Caco-2 (cell line): ENCODE results near the gene SLCO4A1. TPM values are rescaled to one million over a fixed set of nuclear protein-coding genes. Genes with fewer than 3 reads are reported as not detected.

Experiments used
- BruUV-seq: library from RNA; stranded (reverse); fragments of 400-500 nt; replicated peaks from 2 replicates; lab custom pipeline; 2021; lab: Mats Ljungman, UMichigan
- CTCF ChIA-PET: fragments of 300-600 bp; sonication (Branson Sonifier 250); formaldehyde crosslinking; loops from one replicate; lab custom pipeline; 2022; ENCODE audit warnings: antibody characterized with exemption; lab: Charles Lee
- POLR2A ChIA-PET: fragments of 300-600 bp; sonication (Branson Sonifier 250); formaldehyde crosslinking; loops from one replicate; lab custom pipeline; 2022; ENCODE audit warnings: antibody characterized with exemption; lab: Charles Lee
- DNase-seq, 2 experiments: peaks; one replicate each; pipeline versions ENCODE4 v3.0.0 to v3.0.0-alpha.2; 2020 to 2022
- H3K27me3 ChIP-seq: replicated peaks from 2 replicates; pipeline ENCODE4 v1.6.0; 2011; ENCODE audit warnings: low read length; ENCODE audit not compliant: control insufficient read depth, insufficient read depth
- H3K36me3 ChIP-seq: 2 replicates; pipeline ENCODE4 v1.5.1; 2011; ENCODE audit warnings: low read length; ENCODE audit not compliant: control insufficient read depth, insufficient read depth
- H3K4me1 ChIP-seq: fragments of 250-450 bp; sonication (Bioruptor Pico); 2 replicates; pipeline ENCODE4 v1.5.1; 2020; ENCODE audit warnings: mild to moderate bottlenecking
- H3K4me3 ChIP-seq: 2 replicates; pipeline ENCODE4 v1.5.1; 2011; ENCODE audit warnings: low read depth, mild to moderate bottlenecking, control low read depth, low read length
- H3K9me3 ChIP-seq: fragments of 250-450 bp; sonication (Bioruptor Pico); 2 replicates; pipeline ENCODE4 v1.5.1; 2020; ENCODE audit warnings: mild to moderate bottlenecking, moderate library complexity
- H3K27ac Mint-ChIP-seq: one replicate; pipeline ENCODE4 v1.8.0; 2022; ENCODE audit warnings: mixed read lengths; ENCODE audit not compliant: unreplicated experiment
- H3K27me3 Mint-ChIP-seq: one replicate; pipeline ENCODE4 v1.8.0; 2022; ENCODE audit warnings: mixed read lengths; ENCODE audit not compliant: insufficient read depth, unreplicated experiment
- H3K36me3 Mint-ChIP-seq: one replicate; pipeline ENCODE4 v1.8.0; 2022; ENCODE audit warnings: mild to moderate bottlenecking, mixed read lengths; ENCODE audit not compliant: insufficient read depth, unreplicated experiment
- H3K4me1 Mint-ChIP-seq: one replicate; pipeline ENCODE4 v1.8.0; 2022; ENCODE audit warnings: low read depth, mixed read lengths; ENCODE audit not compliant: unreplicated experiment
- H3K4me3 Mint-ChIP-seq: one replicate; pipeline ENCODE4 v1.8.0; 2022; ENCODE audit warnings: mild to moderate bottlenecking, moderate library complexity, mixed read lengths; ENCODE audit not compliant: unreplicated experiment
- H3K9me3 Mint-ChIP-seq: one replicate; pipeline ENCODE4 v1.8.0; 2022; ENCODE audit warnings: mixed read lengths; ENCODE audit not compliant: unreplicated experiment
- intact Hi-C: fragments of 100-400 bp; cut with micrococcal nuclease; formaldehyde crosslinking; loops from one replicate; pipeline ENCODE4 v1.10.0; 2022; ENCODE audit not compliant: unreplicated experiment
- total RNA-seq: library from RNA; stranded (reverse); gene quantifications from 2 replicates; pipeline ENCODE4 v1.2.3, GENCODE V29; 2022
- TF ChIP-seq, protein P1 (sequence below), 2 experiments: fragments of 200-600 bp in 1 of 2; IDR thresholded peaks; 1 replicate in 1 of 2; 2 replicates in 1 of 2; pipeline versions ENCODE4 v1.5.1 to v1.8.0; 2011 to 2022; ENCODE audit warnings: antibody characterized with exemption in 1 of 2, control low read depth in 1 of 2, inconsistent platforms in 1 of 2, low read depth in 1 of 2, low read length in 1 of 2, mild to moderate bottlenecking in 1 of 2, moderate library complexity in 1 of 2; ENCODE audit not compliant: insufficient read depth in 1 of 2, severe bottlenecking in 1 of 2, unreplicated experiment in 1 of 2

SLCO4A1 gene
- total RNA-seq, 1 experiment from 2014 or later: 18.7 TPM

DNA sequence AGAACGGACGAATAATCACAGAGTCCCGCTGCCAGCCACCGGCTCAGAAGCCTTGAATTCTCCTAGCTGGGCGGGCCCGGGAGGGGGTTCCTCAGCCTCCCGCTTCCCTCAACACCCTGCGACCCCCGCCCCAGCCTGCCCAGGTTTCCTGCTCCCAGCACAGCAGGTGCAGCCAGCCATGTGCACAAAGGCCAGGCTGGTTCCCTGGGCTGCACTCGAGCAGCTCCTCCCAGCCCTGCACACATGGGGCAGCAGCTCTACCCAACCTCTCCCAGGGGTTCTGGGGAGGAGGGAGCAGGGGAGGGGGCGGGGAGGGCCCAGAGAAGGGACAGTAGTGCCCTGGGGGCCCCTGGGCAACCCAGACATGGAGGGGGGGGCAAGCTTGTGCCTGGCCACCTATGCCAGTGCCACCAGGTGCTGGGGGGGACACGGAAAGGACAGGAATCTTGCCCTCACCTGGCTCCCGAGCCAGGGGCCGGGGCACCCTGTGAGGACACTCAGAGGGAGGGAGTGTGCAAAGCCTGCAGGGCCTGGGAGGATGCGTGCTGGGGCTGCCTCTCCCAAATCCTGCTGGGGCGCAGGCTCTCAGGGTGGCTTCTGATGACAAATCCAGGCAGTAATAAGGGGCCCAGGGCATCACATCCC is 65.1 kb downstream of the SLCO4A1 start:
- ChIA-PET CTCF (interaction anchor here (0.6 to 2.3 kb wide), 10 partner anchors 9 to 112 kb away, joined by 3 to 9 read pairs (median 5); no protein-coding TSS in a partner anchor), POLR2A (interaction anchor here (0.5 kb wide), 1 partner anchor 12 kb away, joined by 5 read pairs; no protein-coding TSS in a partner anchor)
- no peaks in the 10 kb centered on the region for H3K9me3 ChIP-seq
- H3K4me1 ChIP-seq: 0 out of 2 replicates have a peak, but pooled peaks cover 7% of the 10 kb centered on the region
- Mint-ChIP-seq H3K9me3 (no peaks in the 10 kb centered on the region), H3K36me3 (no peaks in the 10 kb centered on the region), H3K4me1 (no peaks in the 10 kb centered on the region), H3K27me3 (peaks cover 41% of the 10 kb centered on the region), H3K4me3 (no peak overlapping the region), H3K27ac (no peak overlapping the region)
- no peaks in the 10 kb centered on the region for H3K36me3 ChIP-seq
- TF ChIP-seq, protein P1, sequence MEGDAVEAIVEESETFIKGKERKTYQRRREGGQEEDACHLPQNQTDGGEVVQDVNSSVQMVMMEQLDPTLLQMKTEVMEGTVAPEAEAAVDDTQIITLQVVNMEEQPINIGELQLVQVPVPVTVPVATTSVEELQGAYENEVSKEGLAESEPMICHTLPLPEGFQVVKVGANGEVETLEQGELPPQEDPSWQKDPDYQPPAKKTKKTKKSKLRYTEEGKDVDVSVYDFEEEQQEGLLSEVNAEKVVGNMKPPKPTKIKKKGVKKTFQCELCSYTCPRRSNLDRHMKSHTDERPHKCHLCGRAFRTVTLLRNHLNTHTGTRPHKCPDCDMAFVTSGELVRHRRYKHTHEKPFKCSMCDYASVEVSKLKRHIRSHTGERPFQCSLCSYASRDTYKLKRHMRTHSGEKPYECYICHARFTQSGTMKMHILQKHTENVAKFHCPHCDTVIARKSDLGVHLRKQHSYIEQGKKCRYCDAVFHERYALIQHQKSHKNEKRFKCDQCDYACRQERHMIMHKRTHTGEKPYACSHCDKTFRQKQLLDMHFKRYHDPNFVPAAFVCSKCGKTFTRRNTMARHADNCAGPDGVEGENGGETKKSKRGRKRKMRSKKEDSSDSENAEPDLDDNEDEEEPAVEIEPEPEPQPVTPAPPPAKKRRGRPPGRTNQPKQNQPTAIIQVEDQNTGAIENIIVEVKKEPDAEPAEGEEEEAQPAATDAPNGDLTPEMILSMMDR (IDR thresholded peaks at IDR 0.05; ENCODE audit: insufficient read depth in 1 of 2, low read depth in 1 of 2, low read length in 1 of 2, severe bottlenecking in 1 of 2, unreplicated experiment in 1 of 2): no peak
- intact Hi-C loops: no loop called here
- BruUV-seq: no TSS peak
- H3K27me3 ChIP-seq: peaks cover 4% of the 10 kb centered on the region
- H3K4me3 ChIP-seq: no peak overlapping the region
- DNase-seq: no peak

DNA sequence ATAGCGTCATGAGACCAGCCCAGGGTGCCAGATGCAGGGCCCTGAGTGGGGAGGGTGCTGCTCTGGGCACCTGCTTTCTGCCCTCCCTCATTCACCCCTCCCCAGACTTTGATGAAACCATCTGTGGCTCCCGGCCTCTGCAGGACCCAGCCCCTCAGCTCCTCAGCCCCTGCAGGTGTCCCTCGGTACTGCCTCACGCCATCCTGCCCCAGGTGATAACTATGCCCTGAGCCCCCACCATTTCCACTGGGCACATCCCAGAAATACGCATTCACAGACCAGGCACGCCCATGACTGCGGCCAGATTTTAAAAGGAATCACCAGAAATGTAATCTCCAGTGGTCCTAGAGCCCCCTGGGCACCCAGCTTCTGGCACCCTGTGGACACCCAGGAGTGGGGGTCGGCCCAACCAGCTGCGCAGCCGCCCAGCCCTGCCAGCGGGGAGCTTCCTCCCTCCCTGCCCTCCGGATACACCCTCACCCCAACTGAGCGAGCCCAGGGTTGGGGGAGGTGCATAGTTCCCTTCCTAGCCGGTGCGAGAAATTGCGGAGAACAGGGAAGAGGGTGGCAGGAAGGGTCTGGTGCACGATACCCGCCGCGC is 65.7 kb downstream of the SLCO4A1 start:
- DNase-seq: peak in 1 of 2 experiments; percentile 71
- H3K9me3 Mint-ChIP-seq: no peaks in the 10 kb centered on the region
- peaks cover 39% of the 10 kb centered on the region for H3K27me3 Mint-ChIP-seq
- no peaks in the 10 kb centered on the region for H3K36me3 ChIP-seq
- no TSS peak for BruUV-seq
- POLR2A ChIA-PET: no interaction called here
- H3K4me3 ChIP-seq: no peak overlapping the region
- no peaks in the 10 kb centered on the region for H3K4me1 Mint-ChIP-seq
- H3K27ac Mint-ChIP-seq: no peak overlapping the region
- CTCF ChIA-PET: interaction anchor here (0.6 to 2.3 kb wide), 7 partner anchors 10 to 90 kb away, joined by 3 to 9 read pairs (median 5); no protein-coding TSS in a partner anchor
- no peak overlapping the region for H3K4me3 Mint-ChIP-seq
- 0 out of 2 replicates have a peak, but pooled peaks cover 7% of the 10 kb centered on the region for H3K4me1 ChIP-seq
- intact Hi-C loops: no loop called here
- peaks cover 4% of the 10 kb centered on the region for H3K27me3 ChIP-seq
- H3K9me3 ChIP-seq: no peaks in the 10 kb centered on the region
- no peaks in the 10 kb centered on the region for H3K36me3 Mint-ChIP-seq
- TF ChIP-seq, protein P1 (IDR thresholded peaks at IDR 0.05; ENCODE audit: insufficient read depth in 1 of 2, low read depth in 1 of 2, low read length in 1 of 2, severe bottlenecking in 1 of 2, unreplicated experiment in 1 of 2): peak; percentile 57 to 83

DNA sequence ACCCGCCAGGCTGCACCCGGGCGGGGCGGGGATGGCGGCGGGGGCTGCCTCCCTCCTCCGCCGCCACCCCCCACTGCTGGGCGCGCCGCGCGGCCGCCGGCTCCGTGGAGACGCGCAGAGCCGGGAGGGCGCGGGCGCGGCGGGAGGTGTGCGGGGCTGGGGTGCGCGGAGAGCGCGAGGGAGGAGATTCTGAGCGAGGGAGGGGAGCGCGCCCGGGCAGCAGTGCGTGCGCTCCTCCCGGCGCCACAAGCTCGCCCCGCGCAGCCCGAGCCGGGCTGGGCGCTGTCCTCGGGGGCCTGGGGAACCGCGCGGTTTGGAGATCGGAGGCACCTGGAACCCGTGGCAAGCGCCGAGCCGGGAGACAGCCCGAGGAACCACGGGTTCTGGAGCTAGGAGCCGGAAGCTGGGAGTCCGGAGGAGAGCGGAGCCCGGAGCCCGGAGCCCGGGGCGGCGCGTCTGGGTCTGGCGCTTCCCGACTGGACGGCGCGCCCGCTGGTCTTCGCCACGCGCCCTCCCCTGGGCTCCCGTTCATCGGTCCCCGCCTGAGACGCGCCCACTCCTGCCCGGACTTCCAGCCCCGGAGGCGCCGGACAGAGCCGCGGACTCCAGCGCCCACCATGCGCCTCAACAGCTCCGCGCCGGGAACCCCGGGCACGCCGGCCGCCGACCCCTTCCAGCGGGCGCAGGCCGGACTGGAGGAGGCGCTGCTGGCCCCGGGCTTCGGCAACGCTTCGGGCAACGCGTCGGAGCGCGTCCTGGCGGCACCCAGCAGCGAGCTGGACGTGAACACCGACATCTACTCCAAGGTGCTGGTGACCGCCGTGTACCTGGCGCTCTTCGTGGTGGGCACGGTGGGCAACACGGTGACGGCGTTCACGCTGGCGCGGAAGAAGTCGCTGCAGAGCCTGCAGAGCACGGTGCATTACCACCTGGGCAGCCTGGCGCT is 66.6 kb downstream of the SLCO4A1 start, which contains the start of gene NTSR1:
Gene NTSR1, plus strand, starts transcription at position 246 of the 946 bp plus-strand sequence. Its CDS starts 372 bp downstream, at position 618.
- H3K4me1 ChIP-seq: 0 out of 2 replicates have a peak, but pooled peaks cover 7% of the 10 kb centered on the region
- Mint-ChIP-seq H3K36me3 (no peaks in the 10 kb centered on the region), H3K27me3 (peaks cover 36% of the 10 kb centered on the region), H3K4me3 (no peak within 1 kb of the TSS), H3K4me1 (no peaks in the 10 kb centered on the region), H3K9me3 (no peaks in the 10 kb centered on the region), H3K27ac (no peak within 1 kb of the TSS)
- intact Hi-C loops: no loop called here
- TF ChIP-seq, protein P1 (IDR thresholded peaks at IDR 0.05; ENCODE audit: insufficient read depth in 1 of 2, low read depth in 1 of 2, low read length in 1 of 2, severe bottlenecking in 1 of 2, unreplicated experiment in 1 of 2): no peak
- H3K4me3 ChIP-seq: no peak within 1 kb of the TSS
- no peaks in the 10 kb centered on the region for H3K9me3 ChIP-seq
- peaks cover 4% of the 10 kb centered on the region for H3K27me3 ChIP-seq
- DNase-seq: no peak
- ChIA-PET POLR2A (no interaction called here), CTCF (interaction anchor here (0.6 to 2.3 kb wide), 3 partner anchors 11 to 209 kb away, joined by 3 to 9 read pairs (median 5); no protein-coding TSS in a partner anchor)
- no peaks in the 10 kb centered on the region for H3K36me3 ChIP-seq
- no TSS peak for BruUV-seq
